ENCODE results near the gene CACNA1A. TPM values are rescaled to one million over a fixed set of nuclear protein-coding genes. Genes with fewer than 3 reads are reported as not detected.
"Not testable (repeated sequence)": the region's sequence is repeated elsewhere in the genome, so short reads cannot be mapped to it uniquely, and the experiment has no call there.

Gene CACNA1A
- total RNA-seq, 1 donor from 2014 or later = 8.6 TPM

- H3K4me1 ChIP-seq = no peaks in the 10 kb centered on the region
- no peak overlapping the region for H3K4me3 ChIP-seq
- intact Hi-C loops (cut with DNase I) = no loop called here
- DNase-seq (ENCODE audit: extremely low spot score in 2 of 2) = no peak
- no peaks in the 10 kb centered on the region for H3K27me3 ChIP-seq
- no peaks in the 10 kb centered on the region for H3K9me3 ChIP-seq
- H3K27ac ChIP-seq = no peak overlapping the region
- H3K36me3 ChIP-seq = no peaks in the 10 kb centered on the region
- TF ChIP-seq, protein P1, sequence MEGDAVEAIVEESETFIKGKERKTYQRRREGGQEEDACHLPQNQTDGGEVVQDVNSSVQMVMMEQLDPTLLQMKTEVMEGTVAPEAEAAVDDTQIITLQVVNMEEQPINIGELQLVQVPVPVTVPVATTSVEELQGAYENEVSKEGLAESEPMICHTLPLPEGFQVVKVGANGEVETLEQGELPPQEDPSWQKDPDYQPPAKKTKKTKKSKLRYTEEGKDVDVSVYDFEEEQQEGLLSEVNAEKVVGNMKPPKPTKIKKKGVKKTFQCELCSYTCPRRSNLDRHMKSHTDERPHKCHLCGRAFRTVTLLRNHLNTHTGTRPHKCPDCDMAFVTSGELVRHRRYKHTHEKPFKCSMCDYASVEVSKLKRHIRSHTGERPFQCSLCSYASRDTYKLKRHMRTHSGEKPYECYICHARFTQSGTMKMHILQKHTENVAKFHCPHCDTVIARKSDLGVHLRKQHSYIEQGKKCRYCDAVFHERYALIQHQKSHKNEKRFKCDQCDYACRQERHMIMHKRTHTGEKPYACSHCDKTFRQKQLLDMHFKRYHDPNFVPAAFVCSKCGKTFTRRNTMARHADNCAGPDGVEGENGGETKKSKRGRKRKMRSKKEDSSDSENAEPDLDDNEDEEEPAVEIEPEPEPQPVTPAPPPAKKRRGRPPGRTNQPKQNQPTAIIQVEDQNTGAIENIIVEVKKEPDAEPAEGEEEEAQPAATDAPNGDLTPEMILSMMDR (IDR thresholded peaks at IDR 0.05) = no peak
- TF ChIP-seq POLR2AphosphoS5 (IDR thresholded peaks at IDR 0.05; ENCODE audit: insufficient read depth in 1 of 2, low read depth in 1 of 2) = no peak
- no peak for TF ChIP-seq POLR2A (IDR thresholded peaks at IDR 0.05)
These were observed 24.4 kb upstream of the CACNA1A start for GRCh38 chr19:13530720-13531119.

DNA sequence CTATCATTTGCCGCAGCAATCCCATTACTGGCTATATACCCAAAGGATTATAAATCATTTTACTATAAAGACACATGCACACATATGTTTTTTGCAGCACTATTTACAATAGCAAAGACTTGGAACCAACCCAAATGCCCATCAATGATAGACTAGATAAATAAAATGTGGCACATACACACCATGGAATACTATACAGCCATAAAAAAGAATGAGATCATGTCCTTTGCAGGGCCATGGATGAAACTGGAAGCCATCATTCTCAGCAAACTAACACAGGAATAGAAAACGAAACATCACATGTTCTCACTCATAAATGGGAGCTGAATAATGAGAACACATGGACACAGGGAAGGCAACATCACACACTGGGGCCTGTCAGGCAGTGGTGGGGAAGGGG, 23.4 kb upstream of the CACNA1A start:
- intact Hi-C loops (cut with DNase I); H3K4me3 ChIP-seq; H3K36me3 ChIP-seq; DNase-seq (ENCODE audit: extremely low spot score in 2 of 2); H3K9me3 ChIP-seq; H3K4me1 ChIP-seq; H3K27ac ChIP-seq; H3K27me3 ChIP-seq: not testable (repeated sequence)

GRCh38 chr19:13526552-13526951, 20.3 kb upstream of the CACNA1A start:
- no peaks in the 10 kb centered on the region for H3K27me3 ChIP-seq
- no peak overlapping the region for H3K4me3 ChIP-seq
- TF ChIP-seq, protein P1 (IDR thresholded peaks at IDR 0.05) = no peak
- no peak for TF ChIP-seq POLR2A (IDR thresholded peaks at IDR 0.05)
- TF ChIP-seq POLR2AphosphoS5 (IDR thresholded peaks at IDR 0.05; ENCODE audit: insufficient read depth in 1 of 2, low read depth in 1 of 2) = no peak
- no peaks in the 10 kb centered on the region for H3K9me3 ChIP-seq
- no peak overlapping the region for H3K27ac ChIP-seq
- no peak for DNase-seq (ENCODE audit: extremely low spot score in 2 of 2)
- H3K36me3 ChIP-seq = no peaks in the 10 kb centered on the region
- intact Hi-C loops (cut with DNase I) = no loop called here
- H3K4me1 ChIP-seq = no peaks in the 10 kb centered on the region

DNA sequence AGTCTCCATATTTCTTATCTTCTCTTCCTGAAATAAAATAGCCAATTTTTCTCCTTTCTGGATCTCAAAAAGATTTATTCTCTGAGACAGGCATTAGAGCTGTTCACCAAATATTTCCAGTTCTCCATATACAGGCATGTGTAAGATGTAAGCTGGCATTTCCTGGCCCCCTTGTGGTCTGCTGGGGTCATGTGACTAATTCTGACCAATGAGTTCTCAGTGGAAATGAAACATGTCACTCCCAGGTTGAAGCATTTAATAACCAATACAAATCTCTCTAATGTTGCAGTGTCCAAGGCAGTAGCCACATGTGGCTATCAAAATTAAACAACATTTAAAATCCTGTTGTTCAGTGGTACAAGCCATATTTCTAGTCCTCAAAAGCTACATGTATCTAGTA, 14.8 kb upstream of the CACNA1A start:
- TF ChIP-seq POLR2AphosphoS5 (IDR thresholded peaks at IDR 0.05; ENCODE audit: insufficient read depth in 1 of 2, low read depth in 1 of 2) = no peak
- TF ChIP-seq, protein P1 (IDR thresholded peaks at IDR 0.05) = no peak
- TF ChIP-seq POLR2A (IDR thresholded peaks at IDR 0.05) = no peak
- no peak for DNase-seq (ENCODE audit: extremely low spot score in 2 of 2)
- no peaks in the 10 kb centered on the region for H3K4me1 ChIP-seq
- intact Hi-C loops (cut with DNase I) = no loop called here
- H3K4me3 ChIP-seq = no peak overlapping the region
- H3K27me3 ChIP-seq = no peaks in the 10 kb centered on the region
- no peaks in the 10 kb centered on the region for H3K36me3 ChIP-seq
- no peak overlapping the region for H3K27ac ChIP-seq
- H3K9me3 ChIP-seq = no peaks in the 10 kb centered on the region

DNA sequence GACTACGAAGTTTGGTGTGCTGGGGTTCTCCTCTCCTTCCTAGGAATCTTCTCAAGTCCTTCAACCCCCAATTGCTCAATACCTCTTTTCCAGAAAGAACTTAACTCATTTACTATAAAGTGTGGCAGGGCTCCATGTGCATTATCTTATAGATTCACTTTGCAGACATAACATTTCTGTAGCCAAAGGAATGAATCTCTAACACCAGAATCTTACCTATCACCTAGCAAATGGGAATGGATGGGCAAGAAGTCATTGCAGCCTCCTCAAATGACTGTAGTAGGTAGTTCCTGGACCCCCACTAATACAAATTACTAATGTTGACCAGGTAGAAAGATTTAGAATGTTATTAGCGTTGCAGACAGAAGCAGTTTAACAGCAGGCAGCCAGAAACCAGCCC, 5.7 kb upstream of the CACNA1A start:
- no peak for DNase-seq (ENCODE audit: extremely low spot score in 2 of 2)
- Histone ChIP-seq H3K27me3 (peaks cover 5% of the 10 kb centered on the region), H3K27ac (no peak overlapping the region), H3K4me3 (no peak overlapping the region), H3K36me3 (no peaks in the 10 kb centered on the region), H3K4me1 (no peaks in the 10 kb centered on the region), H3K9me3 (no peaks in the 10 kb centered on the region)
- TF ChIP-seq POLR2AphosphoS5 (IDR thresholded peaks at IDR 0.05; ENCODE audit: insufficient read depth in 1 of 2, low read depth in 1 of 2) (no peak), POLR2A (IDR thresholded peaks at IDR 0.05) (no peak)
- TF ChIP-seq, protein P1 (IDR thresholded peaks at IDR 0.05) = no peak
- intact Hi-C loops (cut with DNase I) = no loop called here
